NCI-H226 (cell line): ENCODE results near the gene CTNND2.

Source experiments
- DNase-seq: peaks from one replicate; pipeline ENCODE4 v3.0.0-alpha.2; 2015

Gene CTNND2

GRCh38 chr5:11904265-11904906, at the start of gene CTNND2:
CTNND2 (minus strand) TSS chr5:11904446; CDS start chr5:11903853, 593 bp downstream.
- DNase-seq, result no peak

GRCh38 chr5:11946317-11946716, 42.1 kb upstream of the CTNND2 start:
- DNase-seq, result no peak

- no peak for DNase-seq
Observed at GRCh38 chr5:11941566-11941965, 37.3 kb upstream of the CTNND2 start.

- DNase-seq, result no peak
Observed at GRCh38 chr5:11931638-11932037, 27.4 kb upstream of the CTNND2 start.

GRCh38 chr5:11928909-11929308, 24.7 kb upstream of the CTNND2 start:
- DNase-seq, result no peak

GRCh38 chr5:11925701-11926100, 21.5 kb upstream of the CTNND2 start:
- DNase-seq, result no peak

GRCh38 chr5:11922394-11922793, 18.1 kb upstream of the CTNND2 start:
- DNase-seq, result no peak

- no peak for DNase-seq
Observed at GRCh38 chr5:11918463-11919045, 14.3 kb upstream of the CTNND2 start.

- DNase-seq, result no peak
Observed at GRCh38 chr5:11909471-11909870, 5.2 kb upstream of the CTNND2 start.

- DNase-seq, result no peak
Observed at GRCh38 chr5:11906497-11906896, 2.3 kb upstream of the CTNND2 start.

- DNase-seq, result no peak
Observed at GRCh38 chr5:11905206-11905605, 960 bp upstream of the CTNND2 start.

GRCh38 chr5:11903614-11904264, 507 bp downstream of the CTNND2 start:
- DNase-seq, result no peak

- no peak for DNase-seq
Observed at GRCh38 chr5:11903121-11903613, 1.1 kb downstream of the CTNND2 start.

GRCh38 chr5:11902201-11902619, 2.0 kb downstream of the CTNND2 start:
- no peak for DNase-seq

- DNase-seq, result no peak
Observed at GRCh38 chr5:11898787-11899186, 5.5 kb downstream of the CTNND2 start.

GRCh38 chr5:11897781-11898180, 6.5 kb downstream of the CTNND2 start:
- no peak for DNase-seq

- DNase-seq, result no peak
Observed at GRCh38 chr5:11894992-11895391, 9.3 kb downstream of the CTNND2 start.

- DNase-seq, result no peak
Observed at GRCh38 chr5:11892832-11893231, 11.4 kb downstream of the CTNND2 start.

GRCh38 chr5:11890777-11891176, 13.5 kb downstream of the CTNND2 start:
- DNase-seq, result no peak

- no peak for DNase-seq
Observed at GRCh38 chr5:11888221-11888620, 16.0 kb downstream of the CTNND2 start.

GRCh38 chr5:11878814-11879213, 25.4 kb downstream of the CTNND2 start:
- no peak for DNase-seq

- no peak for DNase-seq
Observed at GRCh38 chr5:11873587-11873986, 30.7 kb downstream of the CTNND2 start.

GRCh38 chr5:11869203-11869602, 35.0 kb downstream of the CTNND2 start:
- no peak for DNase-seq

GRCh38 chr5:11863911-11864310, 40.3 kb downstream of the CTNND2 start:
- DNase-seq, result no peak
